HG02678 (cell line): ENCODE data around the gene CDH22.

Experiments used
- ATAC-seq: cut with Tn5 transposase; IDR thresholded peaks from one replicate; pipeline ENCODE4 v1.9.1; 2021; ENCODE audit warnings: mild to moderate bottlenecking, moderate library complexity; ENCODE audit not compliant: unreplicated experiment

Gene CDH22

DNA sequence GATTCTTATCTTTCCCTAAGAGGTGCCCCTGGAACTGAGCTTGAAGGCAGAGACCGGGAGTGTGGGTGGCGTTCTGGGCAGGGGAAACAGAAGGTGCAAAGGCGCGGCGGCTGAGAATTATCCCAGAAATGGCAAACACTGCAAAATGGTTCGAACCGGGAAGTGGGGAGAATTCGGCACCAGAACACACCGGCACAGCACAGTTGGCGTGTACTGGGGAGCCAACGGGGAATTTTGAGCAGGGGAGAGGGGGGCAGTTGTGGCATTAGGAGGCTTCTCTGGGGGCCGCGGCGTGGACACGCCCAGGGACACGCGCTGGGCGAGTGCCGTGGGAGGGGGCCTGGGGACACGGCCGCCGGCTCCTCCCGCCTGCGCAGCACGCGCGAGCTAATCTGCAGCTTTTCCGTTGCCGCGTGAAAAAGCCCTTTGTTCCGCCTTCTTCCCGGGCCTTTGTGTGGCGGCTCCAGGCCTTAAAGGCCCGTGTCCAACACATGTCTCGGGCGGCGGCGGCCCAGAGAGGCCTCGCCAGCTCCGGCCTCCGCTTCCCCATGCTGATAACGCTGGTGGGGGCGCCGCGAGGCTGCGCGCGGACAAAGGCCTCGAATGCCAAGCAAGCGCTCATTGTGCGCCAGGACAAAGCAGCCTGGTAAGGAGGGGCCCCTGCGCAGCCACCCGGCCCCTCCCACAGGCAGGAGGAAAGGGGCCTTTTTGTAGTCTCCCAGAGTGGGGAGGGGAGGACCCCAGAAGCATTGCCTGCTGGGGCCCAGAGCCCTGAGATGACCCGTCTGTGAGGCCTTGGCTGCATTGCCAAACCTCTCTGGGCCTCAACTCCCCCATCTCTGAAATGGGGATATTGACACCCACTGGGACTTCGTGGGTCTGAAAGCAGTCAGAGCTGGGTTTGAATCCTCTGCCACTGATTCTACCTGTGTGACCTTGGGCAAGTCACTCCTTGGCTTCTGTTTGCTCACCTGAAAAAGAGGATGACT is 107.4 kb downstream of the CDH22 start:
- no peak for ATAC-seq

DNA sequence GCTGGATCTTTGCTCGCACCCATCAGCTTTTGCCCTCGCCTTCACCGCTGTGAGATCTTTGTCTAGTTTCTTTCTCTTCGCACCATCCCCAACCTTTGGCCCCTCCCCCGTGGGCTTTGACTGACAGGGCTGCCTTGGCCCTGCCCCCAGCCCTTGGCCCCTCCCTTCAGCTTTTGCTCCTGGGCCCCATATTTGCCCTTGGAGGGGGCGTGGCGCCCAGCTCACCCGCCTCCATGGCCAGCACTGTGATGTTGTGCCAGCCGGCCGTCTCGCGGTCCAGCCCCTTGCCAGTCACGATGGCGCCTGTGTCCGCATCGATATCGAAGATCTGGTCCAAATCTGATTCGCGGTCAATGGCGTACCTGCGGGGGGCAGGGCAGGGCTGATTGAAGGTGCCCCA is 109.1 kb downstream of the CDH22 start:
- ATAC-seq: no peak

DNA sequence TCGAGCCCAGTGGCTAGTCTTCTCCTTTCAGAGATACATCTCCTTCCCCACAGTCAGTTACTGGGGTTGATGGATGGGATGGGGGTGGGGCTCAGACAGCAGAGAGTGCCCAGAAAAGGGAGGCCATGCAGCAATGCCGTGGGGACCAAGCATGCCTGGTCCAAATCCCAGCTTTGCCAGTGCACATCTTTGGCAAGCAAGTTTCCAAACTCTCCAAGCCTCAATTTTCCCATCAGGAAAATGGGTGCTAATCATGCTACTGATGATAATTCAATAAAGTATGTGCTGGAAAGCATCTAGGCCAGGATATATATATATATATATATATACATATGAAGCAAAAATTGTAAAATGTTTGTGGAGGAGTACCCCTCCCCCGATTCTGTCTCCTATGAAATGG is 111.3 kb downstream of the CDH22 start:
- ATAC-seq: no peak

GRCh38 chr20:46195264-46196036 is 112.8 kb downstream of the CDH22 start:
- no peak for ATAC-seq

GRCh38 chr20:46194409-46194808 is 113.9 kb downstream of the CDH22 start:
- no peak for ATAC-seq

DNA sequence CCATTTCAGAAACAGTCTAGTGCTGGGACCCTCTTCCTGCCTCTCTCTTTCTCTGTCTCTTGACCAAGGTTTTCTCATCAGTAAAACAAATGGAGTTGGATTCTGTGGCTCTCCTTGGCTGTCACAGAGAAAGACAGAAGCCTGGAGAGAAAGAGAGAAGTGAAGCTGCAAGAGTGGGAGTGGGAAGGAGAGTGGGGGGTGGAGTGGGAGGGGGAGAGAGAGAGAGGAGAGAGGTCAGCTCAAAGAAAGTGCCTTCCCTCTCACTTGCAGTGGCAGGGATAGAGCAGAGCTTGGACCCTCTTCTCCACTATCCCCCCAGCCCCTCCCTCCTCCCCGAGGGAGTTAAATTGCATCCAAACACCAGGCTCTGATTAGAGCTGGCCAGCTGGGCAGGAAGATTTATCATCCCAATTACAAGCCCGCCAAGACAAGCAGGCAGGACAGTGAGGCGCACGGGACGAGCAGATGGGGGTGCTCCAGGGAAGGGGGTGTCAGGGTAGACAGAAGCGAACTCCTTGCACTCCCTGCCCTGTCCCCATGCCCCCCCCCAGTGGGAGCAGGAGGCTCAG is 115.8 kb downstream of the CDH22 start:
- ATAC-seq: no peak

DNA sequence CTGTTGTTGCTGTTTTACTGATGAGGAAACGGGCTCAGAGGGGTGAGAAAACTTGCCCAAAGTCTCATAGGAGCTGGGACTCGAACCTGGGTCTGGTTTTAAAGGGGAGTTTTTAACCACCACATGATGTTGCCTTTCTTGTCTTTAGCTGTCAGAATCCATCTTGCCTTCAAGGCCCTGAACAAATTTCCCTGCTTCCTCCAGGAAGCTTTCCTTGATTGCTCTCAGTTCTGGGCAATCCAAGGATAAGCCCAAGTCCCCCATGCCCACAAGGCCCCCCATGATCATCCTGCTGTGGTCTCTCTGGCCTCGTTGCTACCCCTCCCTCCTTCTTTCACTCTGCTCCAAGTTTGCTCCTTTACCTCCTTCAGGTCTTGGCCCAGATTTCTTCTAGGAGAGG is 116.7 kb downstream of the CDH22 start:
- ATAC-seq: no peak

DNA sequence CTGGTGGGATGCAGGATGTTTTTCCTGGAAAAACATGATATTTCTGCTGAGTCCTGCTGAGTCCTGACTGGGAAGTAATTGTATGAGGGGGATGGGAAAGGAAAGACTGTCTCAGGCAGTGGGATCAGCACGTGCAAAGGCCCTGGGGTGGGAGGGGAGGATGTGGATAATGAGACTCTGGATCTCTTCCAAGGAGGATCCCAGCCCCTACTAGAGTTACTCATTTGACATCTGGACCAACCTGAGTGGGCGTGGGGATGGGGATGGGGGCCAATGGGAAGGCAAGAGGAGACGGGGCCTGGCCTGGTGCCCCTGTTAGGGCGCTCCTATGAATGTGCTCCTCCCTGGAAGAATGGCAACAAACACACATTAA is 117.1 kb downstream of the CDH22 start:
- ATAC-seq: no peak

DNA sequence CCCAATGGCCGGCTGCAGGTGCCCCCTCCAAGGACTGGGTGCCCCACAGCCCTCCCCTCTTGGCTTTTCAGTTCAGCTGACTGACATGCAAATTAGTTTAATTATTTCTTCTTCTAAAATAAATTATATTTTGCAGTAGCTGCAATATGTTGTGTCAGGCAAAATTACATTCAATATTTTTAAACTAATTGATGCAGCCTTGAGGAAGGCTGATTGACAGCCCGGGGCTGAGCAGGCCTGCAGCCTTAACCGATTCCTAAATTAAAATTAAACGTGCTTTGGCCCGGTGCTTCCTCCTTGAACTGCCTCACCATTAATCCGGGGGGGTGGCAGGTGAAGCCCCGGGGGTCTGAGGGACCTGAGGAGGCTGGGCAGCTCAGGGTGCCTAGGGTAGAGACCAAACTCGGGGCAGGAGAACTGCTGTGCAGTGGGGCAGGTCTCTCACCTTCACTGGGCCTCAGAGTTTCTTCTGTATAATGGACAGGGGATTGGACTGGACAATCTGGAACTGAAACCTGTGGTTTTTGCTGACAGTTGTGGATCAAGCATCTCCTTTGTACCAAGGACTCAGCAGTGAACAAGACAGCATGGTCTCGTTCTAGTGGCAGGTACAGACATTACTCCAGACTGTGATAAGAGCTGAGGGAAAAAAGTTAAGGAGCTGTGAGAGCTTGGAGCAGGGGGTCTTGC is 117.7 kb downstream of the CDH22 start:
- ATAC-seq: no peak

GRCh38 chr20:46188866-46189541 is 119.3 kb downstream of the CDH22 start:
- no peak for ATAC-seq

- ATAC-seq: no peak
Measured at GRCh38 chr20:46186210-46186609, 122.1 kb downstream of the CDH22 start.

DNA sequence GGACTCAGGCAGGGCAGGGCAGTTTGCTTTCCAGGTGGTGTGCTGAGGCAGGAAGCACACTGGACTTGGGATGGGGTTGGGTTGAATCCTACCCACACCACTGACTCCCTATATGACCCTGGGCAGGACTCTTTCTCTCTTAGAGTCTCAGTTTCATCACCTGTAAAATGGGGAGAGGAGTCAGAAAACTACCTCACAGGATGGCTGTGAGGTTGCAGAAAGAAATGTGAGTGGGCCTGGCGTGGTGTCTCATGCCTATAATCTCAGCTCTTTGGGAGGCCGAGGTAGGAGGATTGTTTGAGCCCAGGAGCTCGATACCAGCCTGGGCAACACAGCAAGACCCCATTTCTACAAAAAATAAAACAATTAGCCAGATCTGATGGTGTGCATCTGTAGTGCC is 122.9 kb downstream of the CDH22 start:
- ATAC-seq: no peak

- no peak for ATAC-seq
Measured at GRCh38 chr20:46183768-46184167, 124.5 kb downstream of the CDH22 start.

GRCh38 chr20:46182276-46183200 is 125.8 kb downstream of the CDH22 start:
- no peak for ATAC-seq

DNA sequence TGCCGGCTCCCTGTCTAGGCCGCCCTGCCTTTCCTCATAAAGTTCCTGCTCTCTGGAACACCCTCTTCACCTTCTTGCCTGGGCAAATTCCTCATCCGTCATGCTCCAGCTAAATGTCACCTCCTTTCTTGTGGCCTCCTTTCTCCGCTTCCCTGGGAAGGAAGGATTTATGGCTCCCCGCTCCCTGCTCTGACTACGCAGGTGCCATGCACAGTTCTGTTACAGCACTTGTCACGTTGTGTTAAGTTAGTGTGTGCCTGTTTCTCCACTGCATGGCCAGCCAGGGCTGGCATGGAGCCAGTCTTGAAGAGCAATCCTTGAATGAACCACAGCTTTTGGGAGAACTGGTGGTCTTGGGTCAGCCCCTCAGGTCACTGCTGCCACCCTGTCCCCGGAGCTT is 128.4 kb downstream of the CDH22 start:
- ATAC-seq: no peak

DNA sequence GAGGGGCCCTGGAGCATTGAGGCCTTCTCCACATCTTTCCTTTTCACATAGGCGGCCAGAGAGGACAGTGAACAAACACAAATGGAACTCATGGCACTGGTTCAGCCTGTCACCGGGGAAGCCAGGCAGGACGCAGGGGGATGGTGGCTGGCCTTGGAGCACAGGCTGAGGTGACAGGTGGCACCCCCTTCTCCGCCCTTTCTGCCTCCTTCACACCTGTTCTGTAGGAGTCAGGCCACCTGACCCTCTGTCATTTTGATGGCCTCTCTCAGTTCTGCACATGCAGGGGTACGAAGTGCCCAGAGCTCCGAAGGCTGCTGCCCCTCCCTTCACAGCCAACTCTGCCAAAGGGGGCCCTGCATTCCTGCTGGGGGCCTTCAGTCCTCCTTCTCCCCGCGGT is 129.4 kb downstream of the CDH22 start:
- ATAC-seq: no peak

- ATAC-seq: no peak
Measured at GRCh38 chr20:46177768-46178167, 130.5 kb downstream of the CDH22 start.

DNA sequence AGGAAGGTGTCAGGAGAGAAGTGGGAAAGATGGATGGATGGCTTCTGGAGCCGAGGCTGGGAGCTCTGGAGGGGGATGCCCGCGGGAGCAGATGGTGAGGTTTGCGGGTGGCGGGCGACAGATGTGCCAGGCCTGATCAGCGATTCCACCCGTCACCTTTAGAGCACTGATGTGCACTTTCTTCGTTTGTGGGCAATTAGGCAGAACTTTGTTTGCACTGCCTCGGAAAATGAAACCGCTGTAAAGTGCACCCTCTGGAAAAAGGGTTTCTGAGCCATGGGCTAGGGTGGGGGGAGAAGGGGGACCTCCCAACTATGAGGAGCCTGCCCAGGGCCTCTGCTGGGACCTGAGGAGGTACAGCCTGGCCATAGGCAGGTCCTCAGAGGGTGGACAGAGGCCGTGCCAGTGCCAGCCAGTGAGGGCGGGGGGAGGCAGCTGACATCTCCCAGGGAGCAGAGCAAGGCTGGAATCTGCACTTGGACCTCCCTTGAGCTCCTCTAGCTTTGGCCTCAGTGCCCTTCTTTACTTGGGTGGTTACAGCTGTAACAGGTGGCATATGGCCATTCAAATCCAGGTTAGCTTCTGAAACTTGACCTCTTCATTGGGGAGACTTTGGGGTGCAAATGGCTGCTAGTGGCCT is 131.4 kb downstream of the CDH22 start:
- no peak for ATAC-seq

- no peak for ATAC-seq
Measured at GRCh38 chr20:46175127-46175494, 133.2 kb downstream of the CDH22 start.
